GM12878 (cell line): ENCODE results near the gene RNF44. TPM values are rescaled to one million over a fixed set of nuclear protein-coding genes. Genes with fewer than 3 reads are reported as not detected.

Source experiments
- ATF7 ChIP-seq: fragments of 450-650 bp; IDR thresholded peaks from 2 replicates; pipeline ENCODE4 v1.6.1; 2016; ENCODE audit warnings: low read depth, mild to moderate bottlenecking
- EGR1 ChIP-seq, 2 experiments: IDR thresholded peaks; 1 replicate in 1 of 2; 2 replicates in 1 of 2; pipeline ENCODE4 v1.6.1; 2011 to 2012; ENCODE audit warnings: low read depth in 2 of 2, low read length in 2 of 2, borderline replicate concordance in 1 of 2, mild to moderate bottlenecking in 1 of 2, moderate library complexity in 1 of 2
- EP300 ChIP-seq, 2 experiments: fragments of 150-350 bp in 1 of 2; IDR thresholded peaks; 2 replicates each; pipeline ENCODE4 v1.6.1; 2011 to 2012; ENCODE audit warnings: low read depth in 2 of 2, low read length in 2 of 2, borderline replicate concordance in 1 of 2, improper control_type of control experiment in 1 of 2, inconsistent platforms in 1 of 2; ENCODE audit not compliant: control insufficient read depth in 1 of 2
- ETV6 ChIP-seq, 2 experiments: fragments of 450-650 bp in 1 of 2; IDR thresholded peaks in 1 of 2; conservative IDR thresholded peaks in 1 of 2; 2 replicates each; pipeline ENCODE4 v1.6.1; 2014; ENCODE audit warnings: antibody characterized with exemption in 1 of 2, borderline replicate concordance in 1 of 2, low read depth in 1 of 2, mild to moderate bottlenecking in 1 of 2, moderate library complexity in 1 of 2
- FOS ChIP-seq: IDR thresholded peaks from 3 replicates; pipeline ENCODE4 v1.6.1; 2011; ENCODE audit warnings: borderline replicate concordance; ENCODE audit not compliant: insufficient read length; ENCODE audit errors: extremely low read depth
- GATAD2B ChIP-seq: fragments of 450-650 bp; conservative IDR thresholded peaks from 2 replicates; pipeline ENCODE4 v1.6.1; 2017; ENCODE audit warnings: low read depth, mild to moderate bottlenecking, moderate library complexity
- HDAC6 ChIP-seq: fragments of 200-600 bp; sonication (generic); IDR thresholded peaks from one replicate; pipeline ENCODE4 v1.8.0; 2017; ENCODE audit warnings: antibody characterized with exemption; ENCODE audit not compliant: unreplicated experiment
- IRF3 ChIP-seq: fragments of 450-650 bp; IDR thresholded peaks from 2 replicates; pipeline ENCODE4 v1.6.1; 2014; ENCODE audit warnings: mild to moderate bottlenecking
- LARP7 ChIP-seq: fragments of 450-650 bp; IDR thresholded peaks from 2 replicates; pipeline ENCODE4 v1.6.1; 2017; ENCODE audit warnings: mild to moderate bottlenecking
- MEF2B ChIP-seq: fragments of 450-650 bp; IDR thresholded peaks from 2 replicates; pipeline ENCODE4 v1.6.1; 2018; ENCODE audit warnings: mild to moderate bottlenecking, moderate library complexity; ENCODE audit not compliant: partially characterized antibody, poor library complexity, severe bottlenecking
- MTA3 ChIP-seq: IDR thresholded peaks from 2 replicates; pipeline ENCODE4 v1.6.1; 2012; ENCODE audit warnings: low read length, inconsistent platforms, borderline replicate concordance
- MXI1 ChIP-seq: fragments of 150-350 bp; IDR thresholded peaks from 2 replicates; pipeline ENCODE4 v1.6.1; 2011; ENCODE audit warnings: low read depth, mild to moderate bottlenecking, inconsistent platforms, low read length, improper control_type of control experiment
- NBN ChIP-seq: fragments of 450-650 bp; IDR thresholded peaks from 2 replicates; pipeline ENCODE4 v1.6.1; 2016
- NR2F1 ChIP-seq: fragments of 450-650 bp; conservative IDR thresholded peaks from 2 replicates; pipeline ENCODE4 v1.6.1; 2017; ENCODE audit warnings: mild to moderate bottlenecking
- NRF1 ChIP-seq: conservative IDR thresholded peaks from 2 replicates; pipeline ENCODE4 v1.6.1; 2011; ENCODE audit warnings: mild to moderate bottlenecking, low read depth, low read length, improper control_type of control experiment
- POLR2A ChIP-seq: IDR thresholded peaks from 2 replicates; pipeline ENCODE4 v1.6.1; 2011; ENCODE audit warnings: low read depth, mild to moderate bottlenecking, low read length
- RAD51 ChIP-seq: fragments of 450-650 bp; IDR thresholded peaks from 2 replicates; pipeline ENCODE4 v1.6.1; 2016; ENCODE audit warnings: moderate library complexity, mild to moderate bottlenecking, inconsistent platforms
- RELA ChIP-seq: fragments of 450-650 bp; IDR thresholded peaks from 2 replicates; pipeline ENCODE4 v1.8.0; 2014; ENCODE audit warnings: borderline replicate concordance; ENCODE audit not compliant: partially characterized antibody
- RUNX3 ChIP-seq: IDR thresholded peaks from 2 replicates; pipeline ENCODE4 v1.6.1; 2012; ENCODE audit warnings: low read length, inconsistent platforms
- SIN3A ChIP-seq: IDR thresholded peaks from 2 replicates; pipeline ENCODE4 v1.6.1; 2012; ENCODE audit warnings: low read depth, low read length, improper control_type of control experiment
- SKIL ChIP-seq: fragments of 450-650 bp; IDR thresholded peaks from 2 replicates; pipeline ENCODE4 v1.6.1; 2017; ENCODE audit warnings: mild to moderate bottlenecking, low read depth, inconsistent platforms; ENCODE audit not compliant: poor library complexity, severe bottlenecking
- STAT3 ChIP-seq: IDR thresholded peaks from 2 replicates; pipeline ENCODE4 v1.6.1; 2011; ENCODE audit warnings: low read depth, low read length, improper control_type of control experiment
- TCF3 ChIP-seq: IDR thresholded peaks from 2 replicates; pipeline ENCODE4 v1.6.1; 2012; ENCODE audit warnings: low read depth, mild to moderate bottlenecking, low read length, borderline replicate concordance; ENCODE audit not compliant: insufficient read depth
- TCF7 ChIP-seq: IDR thresholded peaks from 2 replicates; pipeline ENCODE4 v1.6.1; 2014; ENCODE audit warnings: antibody characterized with exemption, borderline replicate concordance
- USF1 ChIP-seq: IDR thresholded peaks from 2 replicates; pipeline ENCODE4 v1.6.1; 2011; ENCODE audit warnings: borderline replicate concordance, low read depth, mild to moderate bottlenecking, moderate library complexity, mixed read lengths, low read length; ENCODE audit not compliant: insufficient read depth; ENCODE audit errors: extremely low read length
- WRNIP1 ChIP-seq: IDR thresholded peaks from 2 replicates; pipeline ENCODE4 v1.6.1; 2011; ENCODE audit warnings: low read depth, low read length, improper control_type of control experiment, borderline replicate concordance
- ZNF274 ChIP-seq: IDR thresholded peaks from one replicate; pipeline ENCODE4 v1.8.0; 2011; ENCODE audit not compliant: insufficient read length, insufficient read depth
- polyA plus RNA-seq, 11 experiments: library from polyadenylated mRNA; depleted of rRNA in 4 of 11; unstranded in 6 of 11; stranded (reverse) in 5 of 11; fragments of >200 nt; fragmentation: Nextera tagmentation in 4 of 11; fragmentation: Illumina TruSeq in 1 of 11; extraction: Ambion mirVana in 4 of 11; extraction: Trizol in 1 of 11; gene quantifications; 1 replicate in 1 of 11; 2 replicates in 10 of 11; pipeline versions ENCODE4 v1.2.1 to v1.2.3, GENCODE V29; 2011 to 2016; ENCODE audit warnings: inconsistent platforms in 2 of 11, missing spikeins in 2 of 11, low read depth in 1 of 11
- total RNA-seq, 4 experiments: library from RNA; depleted of rRNA in 3 of 4; stranded (reverse); fragments of >200 nt in 3 of 4; fragmentation: Illumina TruSeq in 1 of 4; extraction: Trizol in 1 of 4; gene quantifications; 2 replicates each; pipeline versions ENCODE4 v1.2.1 to v1.2.3, GENCODE V29; 2013 to 2021

RNF44 gene
- total and polyA plus RNA-seq, 10 of the 15 experiments (the other 5 are each of a cell fraction or from before 2014, with no cell fraction given) = 1.7 to 51.9 (median 7.9) TPM

- no peak for TF ChIP-seq USF1
- peak; percentile 10; the same call in 1 of the 2 replicates for TF ChIP-seq SIN3A
- TF ChIP-seq GATAD2B = peak; percentile 63
- no peak for TF ChIP-seq FOS
- no peak for TF ChIP-seq ZNF274
- no peak for TF ChIP-seq NRF1
- TF ChIP-seq EP300 (IDR thresholded peaks at IDR 0.05; ENCODE audit: borderline replicate concordance in 1 of 2, control insufficient read depth in 1 of 2, low read depth in 2 of 2, low read length in 2 of 2) = peak in 1 of 2 experiments; percentile 10; a peak in 1 of 4 replicates
- TF ChIP-seq NBN = no peak
- peak in 1 of 2 experiments; percentile 4; a peak in 1 of 3 replicates for TF ChIP-seq EGR1 (IDR thresholded peaks at IDR 0.05; ENCODE audit: borderline replicate concordance in 1 of 2, low read depth in 2 of 2, low read length in 2 of 2)
- peak; percentile 95 for TF ChIP-seq MXI1
- TF ChIP-seq RELA = peak; percentile 53
- TF ChIP-seq TCF3 = 0 out of 2 replicates have a peak, but pooled peaks have one; percentile 33
- peak; percentile 80 for TF ChIP-seq RUNX3
- TF ChIP-seq ETV6 (conservative IDR thresholded peaks at IDR 0.05 in 1 of 2, IDR thresholded peaks at IDR 0.05 in 1 of 2; ENCODE audit: borderline replicate concordance in 1 of 2, low read depth in 1 of 2) = no peak
- TF ChIP-seq TCF7 = no peak
- peak; percentile 46; the same call in 1 of the 2 replicates for TF ChIP-seq POLR2A
- no peak; the same call in 1 of the 2 replicates for TF ChIP-seq NR2F1
- no peak for TF ChIP-seq MTA3
- TF ChIP-seq MEF2B = peak; percentile 89
- 0 out of 2 replicates have a peak, but pooled peaks have one; percentile 32 for TF ChIP-seq RAD51
- TF ChIP-seq SKIL = peak; percentile 32
- TF ChIP-seq LARP7 = peak; percentile 36; the same call in 1 of the 2 replicates
- TF ChIP-seq STAT3 = no peak
- TF ChIP-seq WRNIP1 = peak; percentile 22; the same call in 1 of the 2 replicates
- TF ChIP-seq ATF7 = no peak
- no peak for TF ChIP-seq HDAC6
- no peak for TF ChIP-seq IRF3
Measured at GRCh38 chr5:176536132-176536901, 885 bp downstream of the RNF44 start (continued).
